D721Med (cell line): Measurements from ENCODE around the gene SHH.

Experiments
- DNase-seq: peaks from one replicate; pipeline ENCODE4 v3.0.0; 2011; ENCODE audit warnings: low spot score; ENCODE audit not compliant: insufficient read length
- FAIRE-seq: peaks from 2 replicates; lab custom pipeline; 2011; peaks lifted over from hg19 to GRCh38; lab: Jason Lieb, UNC
- CTCF ChIP-seq: IDR thresholded peaks from 2 replicates; pipeline ENCODE4 v1.5.1; 2012; ENCODE audit warnings: mild to moderate bottlenecking, control low read depth; ENCODE audit not compliant: insufficient read depth; ENCODE audit errors: missing control alignments

SHH gene

DNA sequence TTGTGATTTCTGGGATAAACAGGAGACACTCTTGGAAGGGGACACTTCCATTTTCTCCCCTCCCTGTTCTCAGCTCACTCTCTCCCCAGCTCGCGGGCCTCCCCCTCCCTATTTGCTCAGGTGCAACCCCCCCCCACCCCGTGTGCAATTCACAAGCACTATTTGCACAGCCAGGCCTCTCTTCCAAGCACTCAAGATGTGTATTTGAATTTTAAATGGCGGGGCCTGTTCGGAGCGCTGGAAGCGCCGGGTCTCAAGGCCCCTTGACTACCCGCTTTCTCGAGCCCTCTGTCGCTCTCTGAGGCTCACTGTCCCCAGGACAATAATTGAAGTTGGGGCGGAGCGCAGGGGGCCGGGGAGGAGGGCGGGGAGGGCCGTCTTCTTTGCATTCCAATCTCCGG lies 7.8 kb downstream of the SHH start:
- no peak for FAIRE-seq

DNA sequence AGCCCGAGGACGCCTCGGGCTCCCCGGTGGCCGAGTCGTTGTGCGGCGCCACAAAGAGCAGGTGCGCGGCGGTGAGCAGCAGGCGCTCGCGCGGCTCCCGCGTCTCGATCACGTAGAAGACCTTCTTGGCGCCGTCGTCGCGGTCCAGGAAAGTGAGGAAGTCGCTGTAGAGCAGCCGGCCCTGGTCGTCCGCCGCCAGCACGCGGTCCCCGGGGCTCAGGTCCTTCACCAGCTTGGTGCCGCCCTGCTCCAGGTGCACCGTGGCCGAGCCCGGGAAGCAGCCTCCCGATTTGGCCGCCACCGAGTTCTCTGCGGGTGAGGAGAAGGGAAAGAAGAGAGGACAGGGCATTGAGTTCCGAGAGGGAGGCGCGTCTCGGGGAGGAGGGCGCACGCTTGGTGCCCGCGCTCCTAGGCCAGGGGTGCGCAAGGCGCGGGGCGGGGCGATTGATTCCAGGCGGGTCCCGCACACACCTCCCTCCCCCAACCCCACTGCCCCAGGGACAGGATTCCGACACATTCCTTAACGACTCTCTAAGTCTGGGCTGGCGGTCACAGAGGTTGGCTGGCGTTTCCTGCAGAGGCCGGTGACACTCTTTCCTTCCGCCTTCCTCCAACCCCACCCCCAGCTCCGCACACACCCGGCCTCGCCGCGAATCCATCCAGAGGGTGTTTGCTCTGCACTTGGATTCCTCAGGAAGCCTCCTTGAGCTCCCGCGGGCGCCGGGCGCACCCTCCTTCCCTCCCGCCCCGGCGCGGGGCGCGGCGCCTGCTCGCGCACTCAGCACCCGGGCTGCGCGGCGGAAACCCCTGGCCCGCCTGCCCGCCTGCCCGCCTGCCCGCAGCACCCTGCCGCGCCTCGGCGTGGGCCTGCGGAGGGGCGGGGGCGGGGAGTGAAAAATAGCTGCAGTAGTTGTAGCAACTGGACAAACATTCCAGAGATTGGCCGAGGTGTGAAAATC lies 8.6 kb downstream of the SHH start:
- no peak for DNase-seq
- no peak for TF ChIP-seq CTCF
- no peak for FAIRE-seq

More for the DNA sequence above, 7.8 kb downstream of the SHH start:
- no peak for TF ChIP-seq CTCF
- no peak for DNase-seq

DNA sequence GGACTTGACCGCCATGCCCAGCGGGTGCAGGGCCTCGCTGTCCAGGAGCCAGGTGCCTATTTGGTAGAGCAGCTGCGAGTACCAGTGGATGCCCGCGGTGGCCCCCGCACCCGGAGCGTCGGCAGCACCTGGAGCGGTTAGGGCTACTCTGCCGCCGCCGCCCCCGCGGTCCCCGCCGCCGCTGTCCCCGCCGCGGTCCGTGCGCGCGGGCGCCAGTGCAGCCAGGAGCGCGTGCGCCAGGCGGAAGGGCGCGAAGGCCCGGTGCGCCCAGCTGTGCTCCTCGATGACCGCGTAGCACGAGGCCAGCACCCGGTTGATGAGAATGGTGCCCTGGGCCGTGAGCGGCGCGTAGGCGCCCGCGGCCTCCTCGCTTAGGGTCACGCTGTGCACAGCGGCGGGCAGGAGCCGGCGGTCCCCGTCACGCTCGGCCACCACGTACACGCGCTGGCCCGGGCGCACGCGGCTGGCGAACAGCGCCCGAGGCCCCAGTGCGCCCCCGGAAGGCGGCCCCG lies 9.3 kb downstream of the SHH start:
- TF ChIP-seq CTCF, result no peak
- no peak for FAIRE-seq

DNA sequence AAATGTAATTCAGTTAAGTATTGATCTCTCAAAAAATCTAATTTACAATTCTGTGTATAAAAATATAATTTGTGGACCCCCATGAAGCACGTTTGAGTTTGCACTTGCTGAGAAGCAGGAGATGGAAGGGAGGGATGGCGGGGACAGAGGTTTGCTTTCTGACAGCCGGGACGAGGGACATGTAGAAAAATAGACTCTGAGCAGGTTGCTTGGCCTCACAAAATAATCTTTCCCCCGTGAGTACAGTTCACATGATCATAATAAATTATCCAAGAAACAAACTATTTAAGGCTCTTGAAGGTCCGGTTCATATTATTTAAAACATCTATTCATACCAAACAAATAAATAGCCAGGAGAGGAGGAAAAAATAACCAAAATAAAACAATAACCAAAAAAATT lies 10.0 kb downstream of the SHH start:
- DNase-seq (no peak), FAIRE-seq (no peak)

More for the DNA sequence above, 9.3 kb downstream of the SHH start:
- DNase-seq, result no peak

DNA sequence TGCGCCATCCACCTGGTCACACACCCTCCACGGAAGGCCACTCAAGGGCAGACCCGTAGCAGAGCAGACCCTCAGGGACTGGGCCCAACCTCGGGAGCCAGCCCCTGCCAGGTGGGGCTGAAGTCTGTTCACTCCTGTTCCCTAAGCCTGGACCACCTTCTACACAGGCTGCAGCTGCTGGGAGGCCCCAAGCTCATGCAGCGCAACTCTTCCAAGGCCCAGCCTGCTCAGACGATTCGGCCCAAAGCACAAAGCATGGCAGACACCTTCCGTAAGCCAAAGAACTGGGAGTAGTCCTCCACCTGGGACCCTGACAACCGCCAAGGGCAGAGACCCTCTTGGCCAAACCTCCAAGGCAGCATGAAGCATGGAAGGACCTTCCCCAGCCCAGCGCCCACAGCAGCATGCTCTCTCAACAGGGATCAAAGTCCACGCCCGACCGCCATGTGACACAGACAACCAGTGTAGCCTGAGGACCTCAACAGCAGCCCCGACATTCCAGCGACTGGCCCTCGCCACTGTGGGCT lies 11.5 kb downstream of the SHH start:
- TF ChIP-seq CTCF, result no peak
- FAIRE-seq, result no peak
- no peak for DNase-seq

More for the DNA sequence above, 10.0 kb downstream of the SHH start:
- TF ChIP-seq CTCF, result no peak

- TF ChIP-seq CTCF, result no peak
- FAIRE-seq (no peak), DNase-seq (no peak)
Observed at GRCh38 chr7:155800301-155800700, 12.0 kb downstream of the SHH start.
